KMS-11 (cell line): ENCODE data around the gene TANC1.

Source experiments
- H2AFZ ChIP-seq: fragments of 200-600 bp; sonication (generic); 2 replicates; pipeline ENCODE4 v1.6.1; 2016; ENCODE audit warnings: antibody characterized with exemption, mixed run types, low read depth
- H3K27ac ChIP-seq: fragments of 200-600 bp; sonication (generic); 2 replicates; pipeline ENCODE4 v1.6.1; 2016; ENCODE audit warnings: mild to moderate bottlenecking, mixed run types
- H3K27me3 ChIP-seq: fragments of 200-600 bp; sonication (generic); 2 replicates; pipeline ENCODE4 v1.6.1; 2017; ENCODE audit warnings: mild to moderate bottlenecking, low read depth, mixed run types, moderate library complexity; ENCODE audit not compliant: insufficient read depth
- H3K36me3 ChIP-seq: fragments of 200-600 bp; sonication (generic); 2 replicates; pipeline ENCODE4 v1.6.1; 2017; ENCODE audit warnings: mild to moderate bottlenecking, mixed run types; ENCODE audit not compliant: insufficient read depth
- H3K4me1 ChIP-seq: fragments of 200-600 bp; sonication (generic); 2 replicates; pipeline ENCODE4 v1.6.1; 2016; ENCODE audit warnings: mild to moderate bottlenecking, low read depth, mixed run types; ENCODE audit not compliant: poor library complexity, severe bottlenecking
- H3K4me2 ChIP-seq: fragments of 200-600 bp; sonication (generic); 2 replicates; pipeline ENCODE4 v1.7.0; 2016; ENCODE audit warnings: mild to moderate bottlenecking, mixed run types
- H3K4me3 ChIP-seq: fragments of 200-600 bp; sonication (generic); IDR thresholded peaks from 2 replicates; pipeline ENCODE4 v1.6.1; 2017; ENCODE audit warnings: low read depth, low read length, mixed read lengths; ENCODE audit not compliant: insufficient read depth
- H3K79me2 ChIP-seq: fragments of 200-600 bp; sonication (generic); 2 replicates; pipeline ENCODE4 v1.6.1; 2016; ENCODE audit warnings: low read depth, mixed run types; ENCODE audit not compliant: insufficient read depth
- H3K9ac ChIP-seq: fragments of 200-600 bp; sonication (generic); 2 replicates; pipeline ENCODE4 v1.6.1; 2016; ENCODE audit warnings: mild to moderate bottlenecking, mixed run types
- H4K20me1 ChIP-seq: fragments of 200-600 bp; sonication (generic); 2 replicates; pipeline ENCODE4 v1.6.1; 2016; ENCODE audit warnings: mild to moderate bottlenecking, mixed run types; ENCODE audit not compliant: insufficient read depth
- TF ChIP-seq, protein P1 (sequence below): fragments of 200-600 bp; sonication (generic); conservative IDR thresholded peaks from 2 replicates; pipeline ENCODE4 v1.6.1; 2017; ENCODE audit warnings: low read depth, mild to moderate bottlenecking, antibody characterized with exemption, low read length, moderate library complexity, mixed read lengths

Gene TANC1

DNA sequence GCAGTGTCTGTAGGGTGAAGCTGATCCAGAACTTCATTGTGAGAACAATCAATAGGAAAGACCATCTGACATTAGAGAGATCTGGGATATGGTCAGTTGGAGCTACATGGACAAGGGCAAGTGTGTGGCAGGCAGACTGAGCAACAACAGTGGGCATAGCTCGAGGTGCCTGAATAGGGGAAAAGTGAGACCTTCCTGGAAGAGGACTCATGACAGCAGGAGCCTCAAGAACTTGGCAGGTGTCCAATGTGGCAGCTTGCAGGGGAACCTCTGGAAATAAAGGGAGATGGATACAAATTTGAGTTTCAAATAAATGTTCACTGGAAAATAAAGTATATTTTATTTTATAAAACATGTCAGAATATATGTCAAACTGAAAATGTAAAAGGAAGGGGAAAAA lies 117.9 kb downstream of the TANC1 start:
- Histone ChIP-seq H3K4me3 (no peak overlapping the region), H2AFZ (no peak overlapping the region), H3K4me1 (no peaks in the 10 kb centered on the region), H3K4me2 (no peak overlapping the region), H3K27me3 (no peaks in the 10 kb centered on the region), H4K20me1 (no peaks in the 10 kb centered on the region), H3K27ac (no peak overlapping the region), H3K79me2 (no peaks in the 10 kb centered on the region), H3K36me3 (no peaks in the 10 kb centered on the region), H3K9ac (no peak overlapping the region)
- TF ChIP-seq, protein P1, sequence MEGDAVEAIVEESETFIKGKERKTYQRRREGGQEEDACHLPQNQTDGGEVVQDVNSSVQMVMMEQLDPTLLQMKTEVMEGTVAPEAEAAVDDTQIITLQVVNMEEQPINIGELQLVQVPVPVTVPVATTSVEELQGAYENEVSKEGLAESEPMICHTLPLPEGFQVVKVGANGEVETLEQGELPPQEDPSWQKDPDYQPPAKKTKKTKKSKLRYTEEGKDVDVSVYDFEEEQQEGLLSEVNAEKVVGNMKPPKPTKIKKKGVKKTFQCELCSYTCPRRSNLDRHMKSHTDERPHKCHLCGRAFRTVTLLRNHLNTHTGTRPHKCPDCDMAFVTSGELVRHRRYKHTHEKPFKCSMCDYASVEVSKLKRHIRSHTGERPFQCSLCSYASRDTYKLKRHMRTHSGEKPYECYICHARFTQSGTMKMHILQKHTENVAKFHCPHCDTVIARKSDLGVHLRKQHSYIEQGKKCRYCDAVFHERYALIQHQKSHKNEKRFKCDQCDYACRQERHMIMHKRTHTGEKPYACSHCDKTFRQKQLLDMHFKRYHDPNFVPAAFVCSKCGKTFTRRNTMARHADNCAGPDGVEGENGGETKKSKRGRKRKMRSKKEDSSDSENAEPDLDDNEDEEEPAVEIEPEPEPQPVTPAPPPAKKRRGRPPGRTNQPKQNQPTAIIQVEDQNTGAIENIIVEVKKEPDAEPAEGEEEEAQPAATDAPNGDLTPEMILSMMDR: no peak

DNA sequence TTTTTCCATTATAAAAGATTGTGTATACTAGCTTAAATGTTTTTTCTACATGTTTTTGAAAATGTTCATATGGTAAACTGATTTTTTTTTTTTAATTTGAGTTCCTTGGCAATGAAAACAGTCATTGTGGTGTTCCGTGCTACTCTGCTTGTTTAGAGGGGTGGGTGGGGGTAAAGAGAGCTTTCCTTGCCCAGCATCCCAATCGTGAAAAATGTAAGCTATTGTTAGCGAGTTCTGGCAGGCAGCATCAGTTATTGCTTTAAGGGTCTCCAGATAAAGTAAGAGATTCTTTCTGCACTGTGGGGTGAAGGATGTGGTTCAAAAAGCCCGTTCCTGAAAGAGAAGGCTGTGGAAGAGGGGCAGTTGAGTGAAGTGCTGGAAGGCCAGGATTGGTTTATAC lies 118.4 kb downstream of the TANC1 start:
- H3K4me1 ChIP-seq: no peaks in the 10 kb centered on the region
- H4K20me1 ChIP-seq: no peaks in the 10 kb centered on the region
- H2AFZ ChIP-seq: no peak overlapping the region
- no peak overlapping the region for H3K4me2 ChIP-seq
- H3K36me3 ChIP-seq: no peaks in the 10 kb centered on the region
- H3K9ac ChIP-seq: no peak overlapping the region
- H3K27me3 ChIP-seq: no peaks in the 10 kb centered on the region
- H3K79me2 ChIP-seq: no peaks in the 10 kb centered on the region
- H3K27ac ChIP-seq: no peak overlapping the region
- TF ChIP-seq, protein P1: no peak
- H3K4me3 ChIP-seq: no peak overlapping the region

DNA sequence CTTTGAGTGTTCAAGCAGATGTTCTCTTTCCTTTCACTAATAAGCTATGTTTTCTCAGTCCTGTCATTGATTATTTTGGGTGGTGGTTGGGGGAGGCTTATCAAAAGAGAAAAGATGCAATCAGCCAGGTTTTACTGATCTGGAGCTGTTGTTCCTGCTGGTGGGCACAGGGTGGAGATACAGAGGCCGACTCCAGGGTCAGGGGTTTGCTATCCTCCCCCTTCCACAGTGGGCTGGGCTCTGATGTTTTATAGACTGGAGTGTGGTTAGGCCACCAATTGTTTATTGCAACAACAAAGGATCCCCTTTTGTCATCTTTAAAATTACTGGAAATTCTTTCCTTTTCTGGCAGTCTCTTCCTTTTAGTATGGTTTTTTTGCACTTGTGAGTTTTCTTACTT lies 120.5 kb downstream of the TANC1 start:
- Histone ChIP-seq H3K27ac (no peak overlapping the region), H3K9ac (no peak overlapping the region), H3K27me3 (no peaks in the 10 kb centered on the region), H2AFZ (no peak overlapping the region), H3K4me3 (no peak overlapping the region), H3K79me2 (no peaks in the 10 kb centered on the region), H3K4me1 (no peaks in the 10 kb centered on the region), H4K20me1 (no peaks in the 10 kb centered on the region), H3K36me3 (no peaks in the 10 kb centered on the region), H3K4me2 (no peak overlapping the region)
- TF ChIP-seq, protein P1: no peak

DNA sequence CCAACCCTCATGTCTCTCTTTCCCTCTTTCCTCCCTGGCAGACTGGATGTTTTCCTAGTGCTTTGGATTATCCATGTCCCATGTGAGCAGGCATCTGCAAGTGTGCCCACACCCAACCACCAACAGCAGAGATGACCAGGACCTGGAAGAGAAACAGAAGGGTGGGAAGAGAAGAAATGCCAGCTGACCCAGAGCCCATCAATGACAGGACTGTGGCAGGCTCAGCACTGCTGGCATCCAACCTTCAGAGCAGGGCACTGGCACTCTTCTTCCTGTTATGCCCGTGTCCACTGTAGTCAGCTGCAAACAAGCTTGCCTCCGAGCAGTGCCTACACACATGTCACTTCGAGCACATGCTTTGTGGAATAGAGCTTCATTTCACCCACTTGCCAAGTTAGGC lies 121.1 kb downstream of the TANC1 start:
- Histone ChIP-seq H4K20me1 (no peaks in the 10 kb centered on the region), H2AFZ (no peak overlapping the region), H3K36me3 (no peaks in the 10 kb centered on the region), H3K27me3 (no peaks in the 10 kb centered on the region), H3K27ac (no peak overlapping the region), H3K79me2 (no peaks in the 10 kb centered on the region), H3K4me1 (no peaks in the 10 kb centered on the region), H3K4me3 (no peak overlapping the region), H3K9ac (no peak overlapping the region), H3K4me2 (no peak overlapping the region)
- TF ChIP-seq, protein P1: no peak
